CD4-positive, alpha-beta T cell treated with Interleukin-15 for 1 hour (primary cell): Measurements from ENCODE around the gene GPR137.

Experiments used
- DNase-seq: peaks from one replicate; pipeline ENCODE4 v3.0.0-alpha.2; 2020

The GPR137 gene

GRCh38 chr11:64287676-64288352 is 2.2 kb downstream of the GPR137 start:
- no peak for DNase-seq

- no peak for DNase-seq
These were observed 2.7 kb downstream of the GPR137 start for GRCh38 chr11:64288353-64288750.

DNA sequence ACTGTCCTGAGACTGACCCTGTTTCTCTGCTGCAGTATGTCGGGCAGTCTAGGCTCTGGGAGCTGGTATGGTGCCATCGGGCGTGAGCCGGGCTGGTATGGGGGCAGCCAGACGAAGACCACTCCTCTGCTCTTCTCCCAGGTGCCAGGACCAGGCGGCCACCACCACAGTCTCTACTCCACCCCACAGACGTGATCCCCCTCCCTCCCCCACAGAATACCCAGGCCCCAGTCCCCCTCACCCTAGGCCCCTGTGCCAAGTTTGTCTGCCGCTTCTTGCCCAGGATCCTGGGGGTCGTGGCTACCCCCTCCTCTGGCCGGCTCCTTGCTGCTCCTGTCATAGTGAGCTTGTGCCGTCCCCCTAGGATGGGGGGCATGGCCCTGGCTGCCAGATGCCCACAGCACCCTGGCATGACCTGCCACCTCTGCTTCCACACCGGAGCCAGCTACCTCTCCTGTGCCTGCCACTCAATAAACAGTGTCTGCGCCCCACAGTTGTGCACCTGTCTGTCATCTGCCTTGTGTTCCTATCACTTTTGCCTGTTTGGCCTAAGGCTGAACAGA is 3.4 kb downstream of the GPR137 start:
- DNase-seq: no peak

DNA sequence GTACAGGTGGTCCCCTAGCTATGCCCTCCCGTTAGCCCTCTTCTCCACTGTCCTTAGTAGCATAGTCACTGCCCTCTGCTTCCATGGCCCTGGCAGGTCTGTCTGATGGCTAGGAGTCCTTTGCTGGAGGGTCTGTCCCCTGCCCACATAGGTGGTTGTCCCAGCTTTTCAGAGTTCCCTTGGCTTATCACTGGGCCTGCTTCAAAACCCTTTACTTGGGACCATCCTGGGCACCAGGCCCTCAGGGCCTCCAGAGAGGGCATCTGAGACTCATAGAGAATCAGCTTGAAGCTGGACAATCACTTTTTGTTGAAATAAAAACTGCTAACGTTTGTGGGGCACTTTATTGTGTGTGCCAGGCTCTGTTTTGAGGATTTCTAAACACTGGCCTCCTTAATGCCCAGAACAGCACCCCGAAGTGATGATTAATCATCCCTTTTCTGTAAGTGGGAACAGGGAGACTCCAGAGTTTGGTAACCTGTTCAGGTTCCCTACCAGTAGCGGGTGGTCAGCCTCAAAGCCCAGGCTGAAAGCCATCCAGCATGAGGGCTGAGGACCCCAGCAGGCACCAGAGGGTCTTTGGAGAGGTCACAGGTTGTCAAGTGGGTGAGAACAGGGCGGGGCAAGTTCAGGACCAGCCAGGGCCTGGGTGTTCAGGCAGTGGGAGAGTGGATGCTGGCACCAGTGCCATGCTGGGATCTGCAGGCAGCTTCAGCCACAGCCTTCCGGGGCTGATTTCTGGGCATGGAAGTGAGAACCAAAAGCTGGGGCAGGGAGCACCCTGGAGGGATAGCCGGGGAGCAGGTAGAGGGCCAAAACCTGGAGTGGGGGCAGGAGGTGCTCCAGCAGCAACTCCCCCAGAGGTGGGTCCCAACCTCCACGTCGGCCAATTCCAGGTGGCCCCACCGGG is 5.0 kb downstream of the GPR137 start:
- DNase-seq: no peak

GRCh38 chr11:64291262-64291751 is 5.7 kb downstream of the GPR137 start, which contains the start of gene KCNK4:
Gene KCNK4 (plus strand): TSS chr11:64291302. CDS start chr11:64293019, 1,717 bp downstream.
- DNase-seq: no peak

DNA sequence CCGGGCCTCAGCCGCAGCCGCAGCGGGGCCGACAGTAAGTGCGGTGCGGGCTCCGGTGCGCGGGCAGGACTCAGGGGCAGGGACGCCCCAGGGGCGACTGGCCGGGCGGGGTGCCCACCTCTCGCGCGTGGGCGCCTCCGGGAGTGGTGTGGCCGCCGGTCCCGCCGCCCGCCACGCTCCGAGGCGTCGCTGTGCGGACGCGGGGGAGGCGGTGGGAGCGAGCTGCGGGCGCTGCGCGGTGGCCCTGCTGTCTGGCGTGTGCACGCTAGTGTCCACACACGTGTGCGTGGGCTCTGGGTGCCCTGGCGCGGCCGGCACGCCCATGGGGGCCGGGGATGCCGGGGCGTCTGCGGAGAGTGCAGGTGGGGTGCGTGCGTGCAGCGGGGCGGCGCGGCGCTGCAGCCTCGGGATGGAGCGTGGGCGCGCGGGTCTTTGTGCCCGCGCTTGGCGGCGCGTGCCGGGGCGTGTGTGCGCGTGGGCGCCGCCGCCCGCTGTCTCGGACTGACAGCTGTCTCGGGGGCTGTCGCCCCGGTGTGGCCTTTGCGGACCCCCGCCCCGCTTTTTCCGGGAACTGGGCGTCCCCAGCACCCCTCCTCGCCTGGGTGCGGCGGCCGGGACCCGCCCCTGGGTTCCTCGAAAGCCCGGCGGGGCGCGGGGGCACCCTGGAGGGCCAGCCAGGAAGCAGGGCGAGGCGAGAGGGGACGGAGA is 6.3 kb downstream of the GPR137 start:
- DNase-seq: no peak

DNA sequence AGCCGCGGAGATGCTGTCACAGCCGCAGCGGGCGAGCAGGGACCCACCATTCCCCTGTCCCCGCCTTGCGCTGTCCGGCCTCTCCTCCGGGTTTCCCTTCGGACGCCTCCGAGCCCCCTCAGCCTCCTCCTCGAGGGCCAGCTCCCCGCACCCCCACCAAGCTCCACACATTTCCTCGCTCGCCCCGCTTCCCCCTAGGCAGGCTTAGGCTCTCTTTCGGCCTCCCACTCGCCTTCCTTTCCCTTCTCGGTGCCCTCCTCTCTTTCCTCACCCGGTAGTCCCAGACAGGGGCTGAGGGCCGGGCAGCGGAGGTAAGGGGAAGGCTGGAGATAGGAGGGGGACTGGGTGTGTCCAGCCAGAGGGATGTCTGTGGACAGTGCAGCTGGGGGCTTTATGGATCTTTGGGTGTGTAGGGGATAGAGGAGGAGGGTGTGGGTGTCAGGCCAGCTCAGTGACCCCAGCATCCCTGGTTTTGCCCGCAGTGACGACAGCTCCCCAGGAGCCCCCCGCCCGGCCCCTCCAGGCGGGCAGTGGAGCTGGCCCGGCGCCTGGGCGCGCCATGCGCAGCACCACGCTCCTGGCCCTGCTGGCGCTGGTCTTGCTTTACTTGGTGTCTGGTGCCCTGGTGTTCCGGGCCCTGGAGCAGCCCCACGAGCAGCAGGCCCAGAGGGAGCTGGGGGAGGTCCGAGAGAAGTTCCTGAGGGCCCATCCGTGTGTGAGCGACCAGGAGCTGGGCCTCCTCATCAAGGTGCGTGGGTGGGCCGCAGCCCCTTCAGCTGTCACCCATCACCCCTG is 7.0 kb downstream of the GPR137 start:
- no peak for DNase-seq

- DNase-seq: no peak
These were observed 9.1 kb downstream of the GPR137 start for GRCh38 chr11:64294774-64295173.

DNA sequence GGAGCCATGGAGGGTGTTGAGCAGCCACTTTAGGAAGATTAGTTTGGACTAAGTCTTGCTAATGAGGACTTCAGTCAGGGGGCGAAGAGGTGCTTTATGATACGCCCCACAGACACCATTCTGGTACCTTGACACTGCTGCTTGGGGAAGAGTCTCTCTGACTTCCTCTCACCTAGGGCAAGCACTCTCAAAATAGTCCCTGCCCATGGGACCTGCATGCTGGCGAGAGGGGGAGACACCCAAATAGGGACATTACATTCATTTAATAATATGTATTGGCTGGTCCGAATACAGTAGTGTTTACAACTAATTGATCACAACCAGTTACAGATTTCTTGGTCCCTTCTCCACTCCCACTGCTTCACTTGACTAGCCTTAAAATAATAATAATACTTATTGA is 10.1 kb downstream of the GPR137 start:
- DNase-seq: no peak

GRCh38 chr11:64296236-64296635 is 10.6 kb downstream of the GPR137 start:
- DNase-seq: no peak

DNA sequence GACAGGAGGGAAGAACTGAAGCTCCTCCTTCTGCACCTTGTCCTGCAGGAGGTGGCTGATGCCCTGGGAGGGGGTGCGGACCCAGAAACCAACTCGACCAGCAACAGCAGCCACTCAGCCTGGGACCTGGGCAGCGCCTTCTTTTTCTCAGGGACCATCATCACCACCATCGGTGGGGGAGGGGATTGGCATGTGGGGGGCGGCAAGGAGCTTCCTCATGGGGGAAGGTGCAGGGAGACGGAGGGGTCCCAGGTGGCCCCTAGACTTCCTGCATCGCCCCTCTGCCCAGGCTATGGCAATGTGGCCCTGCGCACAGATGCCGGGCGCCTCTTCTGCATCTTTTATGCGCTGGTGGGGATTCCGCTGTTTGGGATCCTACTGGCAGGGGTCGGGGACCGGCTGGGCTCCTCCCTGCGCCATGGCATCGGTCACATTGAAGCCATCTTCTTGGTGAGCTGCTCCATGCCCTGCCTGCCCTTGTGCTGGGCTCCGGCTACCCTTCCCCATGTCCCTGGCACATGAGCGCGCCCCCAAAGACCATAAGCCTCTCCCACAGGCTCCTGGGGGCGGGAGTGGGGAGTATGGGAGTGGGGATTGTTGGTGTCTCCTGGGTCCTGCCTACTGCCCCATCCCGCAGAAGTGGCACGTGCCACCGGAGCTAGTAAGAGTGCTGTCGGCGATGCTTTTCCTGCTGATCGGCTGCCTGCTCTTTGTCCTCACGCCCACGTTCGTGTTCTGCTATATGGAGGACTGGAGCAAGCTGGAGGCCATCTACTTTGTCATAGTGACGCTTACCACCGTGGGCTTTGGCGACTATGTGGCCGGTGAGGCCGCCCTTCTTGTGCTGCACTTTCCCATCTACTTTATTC is 11.4 kb downstream of the GPR137 start:
- DNase-seq: no peak

DNA sequence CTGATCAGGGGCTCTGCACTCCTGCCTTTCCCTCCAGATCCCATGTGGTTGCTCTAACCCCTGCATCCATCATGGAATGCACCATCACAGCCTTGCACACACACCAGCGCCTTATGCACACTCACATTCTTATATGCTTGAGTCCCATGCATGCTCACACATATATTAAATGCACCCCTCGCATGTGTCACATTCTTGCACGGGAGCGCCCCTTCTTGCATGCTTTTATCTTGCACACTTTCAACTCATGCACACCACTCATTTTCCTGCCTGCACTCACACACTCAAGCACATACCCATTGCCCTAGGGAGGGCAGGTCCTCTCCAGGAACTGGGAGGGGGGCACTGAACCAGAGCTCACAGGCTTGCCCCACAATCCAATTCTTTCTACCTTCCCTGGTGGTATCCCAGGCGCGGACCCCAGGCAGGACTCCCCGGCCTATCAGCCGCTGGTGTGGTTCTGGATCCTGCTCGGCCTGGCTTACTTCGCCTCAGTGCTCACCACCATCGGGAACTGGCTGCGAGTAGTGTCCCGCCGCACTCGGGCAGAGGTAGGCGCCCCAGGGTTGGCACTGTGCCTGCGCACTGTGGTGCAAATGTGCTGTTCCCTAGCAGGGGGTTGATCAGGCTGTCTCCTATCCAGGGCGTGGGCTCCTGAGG is 12.2 kb downstream of the GPR137 start:
- DNase-seq: no peak

DNA sequence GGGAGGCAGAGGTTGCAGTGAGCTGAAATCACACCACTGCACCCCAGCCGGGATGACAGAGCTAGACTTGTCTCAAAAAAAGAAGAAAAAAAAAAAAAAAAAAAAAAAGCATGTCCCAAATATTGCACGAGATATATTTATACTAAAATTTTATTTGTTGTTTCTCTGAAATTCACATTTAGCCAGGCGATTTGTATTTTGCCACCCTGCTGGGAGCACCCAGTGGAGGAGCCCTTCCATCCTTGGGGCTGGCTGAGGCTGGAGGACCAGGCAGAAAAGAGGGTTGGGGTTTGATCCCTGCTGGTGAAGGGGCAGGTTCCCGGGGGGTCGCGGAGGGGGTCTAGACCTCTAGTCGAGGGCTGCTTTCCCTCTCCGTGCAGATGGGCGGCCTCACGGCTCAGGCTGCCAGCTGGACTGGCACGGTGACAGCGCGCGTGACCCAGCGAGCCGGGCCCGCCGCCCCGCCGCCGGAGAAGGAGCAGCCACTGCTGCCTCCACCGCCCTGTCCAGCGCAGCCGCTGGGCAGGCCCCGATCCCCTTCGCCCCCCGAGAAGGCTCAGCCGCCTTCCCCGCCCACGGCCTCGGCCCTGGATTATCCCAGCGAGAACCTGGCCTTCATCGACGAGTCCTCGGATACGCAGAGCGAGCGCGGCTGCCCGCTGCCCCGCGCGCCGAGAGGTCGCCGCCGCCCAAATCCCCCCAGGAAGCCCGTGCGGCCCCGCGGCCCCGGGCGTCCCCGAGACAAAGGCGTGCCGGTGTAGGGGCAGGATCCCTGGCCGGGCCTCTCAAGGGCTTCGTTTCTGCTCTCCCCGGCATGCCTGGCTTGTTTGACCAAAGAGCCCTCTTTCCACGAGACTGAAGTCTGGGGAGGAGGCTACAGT is 13.6 kb downstream of the GPR137 start:
- DNase-seq: no peak

GRCh38 chr11:64299847-64300648 is 14.4 kb downstream of the GPR137 start, which contains the start of gene CATSPERZ:
Gene CATSPERZ (plus strand): TSS chr11:64300358. CDS start chr11:64300411, 53 bp downstream.
- no peak for DNase-seq

DNA sequence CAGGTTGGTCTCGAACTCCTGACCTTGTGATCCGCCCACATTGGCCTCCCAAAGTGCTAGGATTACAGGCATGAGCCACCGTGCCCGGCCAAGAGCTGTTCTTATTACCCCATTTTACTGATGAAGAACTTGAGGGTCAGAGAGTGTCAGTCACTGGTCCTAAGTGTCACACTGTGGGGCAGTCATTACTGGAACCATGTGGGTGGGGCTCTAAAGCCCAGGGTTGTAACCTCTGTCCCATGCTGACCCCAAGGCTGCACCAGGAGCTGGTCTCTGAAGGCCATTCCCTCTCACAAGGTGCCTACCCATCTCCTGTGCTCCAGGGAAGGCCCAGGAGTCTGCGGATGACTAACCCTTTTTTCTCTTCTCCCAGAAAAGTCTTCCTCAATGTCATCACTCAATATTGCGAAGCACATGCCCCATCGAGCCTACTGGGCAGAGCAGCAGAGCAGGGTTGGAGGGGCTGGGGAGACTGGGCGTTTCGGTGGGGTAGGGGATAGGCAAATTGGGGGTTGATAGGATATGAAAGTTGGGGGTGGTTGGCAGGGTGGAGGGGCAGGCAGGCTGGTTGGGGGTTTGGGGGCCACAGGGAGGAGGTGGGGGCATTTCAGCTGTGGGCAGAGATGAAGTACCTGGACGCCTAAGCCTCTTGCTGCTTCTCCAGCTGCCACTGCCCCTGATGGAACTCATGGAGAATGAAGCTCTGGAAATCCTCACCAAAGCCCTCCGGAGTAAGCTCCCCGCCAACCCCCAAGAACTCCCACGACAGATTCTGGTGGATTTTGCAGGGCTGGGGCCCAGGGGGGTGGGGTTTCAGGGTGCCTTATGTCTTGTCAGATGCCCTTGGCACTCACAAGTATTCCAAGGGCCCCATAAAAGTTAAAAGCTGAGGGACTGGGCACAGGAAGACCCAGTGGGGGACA is 17.7 kb downstream of the GPR137 start:
- no peak for DNase-seq

DNA sequence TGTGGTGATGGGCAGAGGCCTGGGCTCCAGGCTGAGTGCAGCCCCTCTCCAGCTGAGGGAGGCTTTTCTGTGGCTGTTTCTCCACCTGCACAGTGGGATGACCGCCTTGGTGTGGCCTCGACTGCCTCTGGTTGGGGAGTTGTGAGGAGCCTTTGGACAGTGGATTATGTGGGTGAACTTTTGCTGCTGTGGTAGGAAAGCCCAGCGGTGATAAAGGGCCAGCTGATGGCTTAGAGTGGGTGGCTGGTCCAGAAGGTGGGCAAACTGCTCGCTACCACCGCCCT is 18.3 kb downstream of the GPR137 start:
- DNase-seq: no peak

DNA sequence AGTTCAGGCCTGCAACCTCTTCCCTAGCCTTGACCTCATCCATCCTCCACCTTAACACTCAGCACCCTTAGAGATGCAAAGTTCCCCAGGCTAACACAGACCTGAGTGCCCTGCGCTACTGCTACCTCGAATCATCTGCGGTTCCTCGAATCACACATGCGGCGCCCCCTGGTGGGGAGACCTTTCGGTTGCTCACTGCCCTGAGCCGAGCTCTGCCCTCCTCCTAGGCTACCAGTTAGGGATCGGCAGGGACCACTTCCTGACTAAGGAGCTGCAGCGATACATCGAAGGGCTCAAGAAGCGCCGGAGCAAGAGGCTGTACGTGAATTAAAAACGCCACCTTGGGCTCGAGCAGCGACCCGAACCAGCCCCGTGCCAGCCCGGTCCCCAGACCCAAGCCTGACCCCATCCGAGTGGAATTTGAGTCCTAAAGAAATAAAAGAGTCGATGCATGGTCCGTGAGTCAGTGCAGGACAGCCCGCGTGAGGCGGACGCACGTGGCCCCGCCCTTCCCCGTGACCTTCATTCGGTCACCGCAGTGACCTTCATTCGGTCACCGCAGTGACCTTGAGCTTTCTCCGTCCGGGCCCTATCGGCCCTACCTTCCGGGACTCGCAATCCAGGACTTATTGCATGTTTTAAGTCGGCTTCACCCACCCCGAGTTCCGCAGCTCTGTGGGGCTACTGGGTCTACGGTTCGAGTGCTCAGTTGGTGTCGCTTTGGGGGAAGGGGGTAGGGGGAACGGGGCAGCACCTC is 18.8 kb downstream of the GPR137 start:
- peak; percentile 90 for DNase-seq
